ENCODE results near the gene AIG1.

AIG1 gene

GRCh38 chr6:143169440-143169839 is 108.8 kb downstream of the AIG1 start:
- DNase-seq = no peak

- DNase-seq = no peak
Observed at GRCh38 chr6:143174516-143174915, 113.8 kb downstream of the AIG1 start.

GRCh38 chr6:143174951-143175350 is 114.3 kb downstream of the AIG1 start:
- no peak for DNase-seq

- DNase-seq = no peak
Observed at GRCh38 chr6:143176090-143177021, 115.7 kb downstream of the AIG1 start.

DNA sequence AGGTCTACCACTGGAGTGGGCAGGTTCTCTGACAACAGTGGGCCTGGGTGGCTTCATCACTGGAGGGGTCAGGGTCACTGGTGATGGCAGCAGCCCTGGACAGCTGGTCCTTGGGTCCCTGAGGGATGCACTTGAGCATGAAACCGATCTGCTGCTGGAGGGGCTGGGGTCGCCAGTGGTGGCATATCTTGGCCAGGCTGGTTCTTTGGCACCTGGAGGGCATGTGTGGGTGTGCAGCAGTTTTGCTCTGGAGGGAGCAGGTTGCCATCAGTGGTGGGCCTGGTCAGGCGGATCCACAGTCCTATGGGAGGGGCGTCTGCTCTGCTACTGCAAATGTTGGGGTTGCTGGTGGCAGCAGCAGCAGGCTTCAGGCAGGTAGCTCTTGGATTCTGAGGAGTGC is 117.0 kb downstream of the AIG1 start:
- no peak for DNase-seq

- DNase-seq = no peak
Observed at GRCh38 chr6:143179096-143179495, 118.4 kb downstream of the AIG1 start.

DNA sequence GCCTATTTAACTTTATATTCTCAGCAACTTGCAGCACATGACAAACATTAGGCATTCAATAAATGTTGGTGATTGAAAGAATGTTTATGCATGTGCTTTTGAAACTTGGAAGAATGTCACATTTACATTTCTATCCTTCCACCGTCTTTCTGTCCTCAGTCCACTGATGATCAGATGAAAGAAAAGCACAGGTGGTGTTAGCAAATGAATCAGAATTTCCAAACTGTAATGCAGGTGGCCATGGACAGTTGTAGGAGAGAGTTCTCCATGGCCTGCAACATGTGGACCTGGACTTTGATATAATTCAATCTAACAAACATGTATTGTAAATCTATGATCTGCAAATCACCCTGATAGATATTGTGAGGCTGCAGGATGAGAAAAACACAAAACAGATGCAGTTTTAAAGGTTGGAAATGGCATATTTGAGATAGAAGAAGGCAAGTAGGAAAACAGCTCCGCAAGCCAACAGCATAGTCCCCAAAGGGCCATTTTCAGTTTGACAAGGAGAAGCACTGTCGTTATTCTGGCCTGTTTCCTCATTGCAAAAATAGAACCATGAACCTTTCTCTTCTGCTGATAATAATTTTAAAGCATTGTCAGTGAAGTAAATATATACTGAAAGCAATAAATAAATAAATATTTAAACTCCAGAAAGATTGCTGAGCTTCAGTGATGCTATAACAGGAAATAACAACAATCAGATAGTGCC is 119.4 kb downstream of the AIG1 start:
- no peak for DNase-seq

DNA sequence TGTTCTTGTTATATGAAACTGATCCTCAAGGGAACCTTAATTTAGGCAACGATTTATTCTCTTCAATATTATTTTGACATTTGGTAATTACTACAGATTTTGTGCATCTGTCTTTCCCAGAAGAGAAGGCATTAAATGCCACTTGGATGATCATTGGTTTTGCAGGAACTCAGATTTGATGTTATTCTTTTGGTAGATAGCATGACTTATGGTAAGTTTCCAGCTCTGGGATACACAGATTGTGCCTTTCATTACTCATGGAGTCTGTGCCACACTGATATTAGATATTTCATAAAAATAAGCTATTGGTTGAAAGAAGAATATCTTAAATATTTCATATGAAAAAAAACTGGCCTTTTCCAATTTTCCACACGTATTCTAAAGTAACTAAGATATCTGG is 120.1 kb downstream of the AIG1 start:
- no peak for DNase-seq

- DNase-seq = no peak
Observed at GRCh38 chr6:143183666-143184065, 123.0 kb downstream of the AIG1 start.

GRCh38 chr6:143185288-143185687 is 124.6 kb downstream of the AIG1 start:
- no peak for DNase-seq

- no peak for DNase-seq
Observed at GRCh38 chr6:143187238-143187923, 126.7 kb downstream of the AIG1 start.

- no peak for DNase-seq
Observed at GRCh38 chr6:143188292-143188691, 127.6 kb downstream of the AIG1 start.

GRCh38 chr6:143191361-143191760 is 130.7 kb downstream of the AIG1 start:
- DNase-seq = no peak

GRCh38 chr6:143192766-143193165 is 132.1 kb downstream of the AIG1 start:
- DNase-seq = no peak

GRCh38 chr6:143193571-143194094 is 132.9 kb downstream of the AIG1 start:
- no peak for DNase-seq

- no peak for DNase-seq
Observed at GRCh38 chr6:143194095-143194589, 133.5 kb downstream of the AIG1 start.

DNA sequence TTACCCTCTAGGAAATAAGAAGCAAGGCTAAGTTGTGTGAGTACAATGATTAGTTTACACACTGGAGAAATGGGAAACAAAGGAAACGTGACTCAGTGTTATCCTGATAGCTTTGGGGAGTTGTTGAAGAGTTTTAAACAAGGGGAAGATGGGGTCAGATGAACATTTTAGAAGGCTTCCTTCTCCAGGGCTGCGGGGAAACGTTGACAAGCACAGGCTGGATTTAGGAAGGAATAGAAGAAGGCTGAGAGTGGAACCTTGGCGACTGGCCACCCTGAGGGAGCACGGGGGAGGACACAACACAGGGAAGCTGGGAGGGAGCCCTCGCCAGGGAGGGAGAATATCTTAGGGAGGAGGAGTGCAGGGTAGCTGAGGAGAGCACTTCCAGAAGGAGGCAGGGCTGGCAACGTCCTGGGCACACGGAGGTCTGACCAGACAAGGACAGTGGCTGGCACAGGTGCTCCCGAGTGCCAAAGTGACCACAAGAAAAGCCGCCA is 134.7 kb downstream of the AIG1 start:
- no peak for DNase-seq

DNA sequence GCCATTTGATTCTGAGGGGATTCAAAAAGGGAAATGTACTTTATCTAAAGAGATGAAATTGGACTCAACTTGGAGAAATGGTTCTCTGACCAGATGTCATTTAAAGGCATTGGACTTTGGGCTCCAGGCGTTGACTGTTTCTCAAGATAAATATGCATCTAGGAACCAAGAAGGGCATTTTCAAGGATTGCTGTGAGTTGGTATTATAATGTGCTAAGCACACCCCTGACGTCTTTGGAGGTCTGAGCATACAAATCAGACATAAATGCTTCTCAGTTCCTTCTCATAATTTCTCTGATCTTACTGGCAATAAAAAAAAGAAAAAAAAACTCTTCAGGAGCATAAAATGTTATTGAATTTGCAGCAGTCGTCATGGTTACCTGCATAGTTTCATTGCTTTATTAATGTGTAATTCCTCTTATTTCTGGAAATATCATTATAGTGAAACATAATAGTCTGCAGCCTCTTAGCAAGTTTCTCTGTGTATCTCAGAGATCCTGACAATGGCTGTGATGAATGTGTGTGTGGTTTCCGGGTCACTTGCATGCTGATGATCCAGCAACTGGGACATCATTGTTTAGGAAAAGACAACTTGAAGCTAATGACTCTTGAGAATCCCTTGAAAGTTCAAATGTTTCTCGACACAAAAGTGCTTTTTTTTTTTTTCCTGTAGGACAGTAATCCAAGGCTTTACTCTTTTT is 136.0 kb downstream of the AIG1 start:
- DNase-seq = no peak

DNA sequence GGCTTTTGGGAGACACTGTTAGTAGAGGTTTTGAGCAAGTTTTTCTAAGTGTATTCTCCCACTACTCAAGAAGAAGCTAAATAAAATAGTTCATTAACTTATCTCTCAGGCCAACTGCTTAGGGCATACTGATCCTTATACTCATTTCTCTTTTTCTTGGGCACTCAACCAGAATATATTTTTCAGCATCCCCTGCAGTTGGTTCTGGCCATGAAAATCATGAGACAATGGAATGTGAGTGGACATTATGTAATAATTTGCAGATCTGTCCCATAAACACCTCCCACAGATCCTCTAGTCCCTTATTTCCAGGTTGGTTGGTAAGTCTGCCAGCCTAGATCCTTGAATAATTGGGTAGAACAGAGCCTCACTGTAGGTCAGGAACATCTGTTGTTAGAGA is 136.7 kb downstream of the AIG1 start:
- no peak for DNase-seq

- no peak for DNase-seq
Observed at GRCh38 chr6:143198312-143198711, 137.6 kb downstream of the AIG1 start.

DNA sequence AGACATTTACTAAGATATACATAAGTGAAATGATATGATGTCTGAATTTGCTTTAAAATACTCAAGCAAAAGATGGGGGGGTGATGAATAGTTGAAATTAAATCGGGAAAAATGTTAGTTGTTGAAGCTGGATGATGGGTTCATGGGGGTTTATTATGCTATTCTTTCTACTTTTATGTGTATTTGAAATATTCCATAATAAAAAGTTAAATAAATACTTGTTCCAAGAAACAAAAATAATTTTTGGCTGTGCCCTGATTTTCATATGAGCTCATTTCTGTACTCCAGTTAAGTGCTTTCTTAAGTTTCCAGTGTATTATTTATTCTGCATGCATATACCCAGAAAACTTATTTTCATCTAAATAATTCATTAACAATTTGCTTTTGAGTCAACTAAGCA is 138.6 kb downstream of the AIG1 start:
- no peak for DNase-seq

DNA sequence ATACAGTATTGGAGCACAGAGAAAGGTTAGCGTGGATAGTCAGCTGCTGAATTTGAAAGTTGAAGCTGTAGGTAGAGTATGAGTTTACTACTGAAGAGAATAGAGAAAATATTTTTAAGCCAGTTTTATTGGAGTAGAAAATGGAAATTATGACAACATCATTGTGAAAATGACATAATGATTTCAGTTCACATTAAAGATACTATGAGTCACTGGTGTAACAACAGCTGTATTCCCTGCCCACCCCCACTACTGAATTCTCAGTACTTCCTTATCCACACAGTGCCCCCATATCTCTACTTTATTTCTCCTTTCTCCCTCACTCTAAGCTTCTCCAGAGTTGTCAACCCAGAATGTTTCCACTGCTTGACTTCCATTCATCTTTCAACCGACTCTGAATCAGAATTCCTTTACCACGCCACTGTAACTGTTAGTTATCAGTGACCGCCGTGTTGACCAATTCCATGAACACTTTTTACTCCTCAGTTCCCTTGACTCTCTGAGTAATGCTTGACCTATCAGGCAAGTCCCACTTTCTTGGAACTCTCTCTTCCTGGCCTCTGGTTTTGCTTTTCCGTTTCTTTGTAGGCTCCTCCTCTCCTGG is 139.6 kb downstream of the AIG1 start:
- DNase-seq = no peak

Measured in activated CD4-positive, alpha-beta T cell treated with anti-CD3 and anti-CD28 coated beads, Interleukin-2, amount 50 U/mL, for 48 hours (primary cell).